Activated naive CD4-positive, alpha-beta T cell treated with anti-CD3 and anti-CD28 coated beads, Interleukin-2, amount 50 U/mL, for 72 hours (primary cell): Measurements from ENCODE around the gene GCLC. TPM values are rescaled to one million over a fixed set of nuclear protein-coding genes. Genes with fewer than 3 reads are reported as not detected.

Source experiments
- ATAC-seq, 2 donors: fragments of 150-1000 bp; cut with Tn5 transposase; 2 replicates each; pipeline ENCODE4 v1.10.0; 2021; ENCODE audit warnings: mild to moderate bottlenecking in 2 of 2, moderate library complexity in 2 of 2
- DNase-seq, 2 donors: peaks; one replicate each; pipeline ENCODE4 v3.0.0; 2021 to 2022; ENCODE audit warnings: low spot score in 2 of 2
- H3K27ac Mint-ChIP-seq, 2 donors: one replicate each; pipeline ENCODE4 v1.8.0; 2022; ENCODE audit warnings: mild to moderate bottlenecking in 2 of 2, mixed read lengths in 2 of 2
- H3K36me3 Mint-ChIP-seq, 2 donors: one replicate each; pipeline ENCODE4 v1.8.0; 2022; ENCODE audit warnings: mixed read lengths in 2 of 2
- H3K9me3 Mint-ChIP-seq, 2 donors: one replicate each; pipeline ENCODE4 v1.8.0; 2022; ENCODE audit warnings: mixed read lengths in 2 of 2
- total RNA-seq, 2 donors: library from RNA; stranded (reverse); gene quantifications; one replicate each; pipeline ENCODE4 v1.2.3, GENCODE V29; 2022

The GCLC gene
- total RNA-seq, 2 donors from 2014 or later: 13.5 to 14.5 TPM

DNA sequence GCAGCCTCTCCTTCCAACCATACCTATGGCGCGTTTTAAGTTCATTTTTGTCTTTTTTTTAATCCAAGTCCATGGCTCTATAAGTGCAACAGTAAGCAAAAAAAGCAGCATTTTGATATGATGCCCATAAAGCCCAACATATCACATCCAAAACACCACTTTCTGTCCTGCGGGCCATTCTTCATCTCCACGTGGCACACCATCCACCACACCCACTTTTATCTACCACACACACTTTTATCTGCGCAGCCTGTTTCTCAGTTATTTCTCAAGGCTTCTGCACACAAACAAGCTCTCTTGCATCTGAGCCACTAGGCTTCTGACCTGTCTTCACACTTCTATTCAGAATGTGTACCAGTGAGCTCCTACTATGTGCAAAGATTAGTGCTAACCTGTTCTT, 5.3 kb downstream of the GCLC start:
- DNase-seq: no peak
- H3K36me3 Mint-ChIP-seq: peaks cover 8 to 9% of the 10 kb centered on the region in 2 donors
- H3K9me3 Mint-ChIP-seq: no peaks in the 10 kb centered on the region
- H3K27ac Mint-ChIP-seq: no peak overlapping the region
- ATAC-seq: no peak

DNA sequence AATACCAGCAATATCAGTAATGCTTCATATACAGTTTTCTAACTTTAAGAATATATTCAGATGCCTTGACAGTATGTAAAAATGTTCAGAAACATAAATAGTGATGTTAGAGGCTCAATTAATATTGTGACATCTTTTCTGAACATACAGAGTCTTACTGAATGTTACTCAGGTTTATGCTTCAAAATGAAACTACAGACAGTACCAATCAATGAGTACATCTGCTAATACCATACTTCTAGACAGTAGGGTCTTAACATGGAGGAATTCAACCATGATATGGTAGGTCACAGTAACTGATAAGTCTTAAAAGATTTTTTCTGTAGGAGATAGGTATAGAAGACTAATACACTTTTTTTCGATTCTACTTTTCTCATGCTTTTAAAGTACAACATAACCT, 8.3 kb downstream of the GCLC start:
- no peak for DNase-seq
- no peak for ATAC-seq
- Mint-ChIP-seq H3K27ac (no peak overlapping the region), H3K9me3 (no peaks in the 10 kb centered on the region), H3K36me3 (peaks cover 0 to 5% of the 10 kb centered on the region in 2 donors)

DNA sequence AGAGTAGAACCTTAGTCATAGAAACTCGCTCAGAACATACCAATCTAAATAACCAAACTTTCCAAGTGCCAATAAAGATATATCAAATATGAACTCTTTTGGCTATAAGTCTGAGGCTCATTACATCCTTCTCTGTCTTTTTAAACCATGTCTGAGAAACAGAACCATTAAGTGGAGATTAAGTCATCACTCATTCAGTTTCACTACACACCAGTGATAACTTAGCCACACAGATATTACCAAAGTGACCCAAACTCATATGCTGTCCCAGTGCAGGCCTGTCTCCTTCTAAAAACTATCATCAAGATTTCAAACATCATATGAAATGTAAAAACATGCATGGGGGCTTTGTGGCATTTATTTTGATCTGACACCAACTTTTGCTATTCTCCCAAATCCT, 12.0 kb downstream of the GCLC start:
- ATAC-seq: no peak
- peak overlapping the region in 1 of 2 donors; percentile 29 for H3K27ac Mint-ChIP-seq
- no peaks in the 10 kb centered on the region for H3K9me3 Mint-ChIP-seq
- peaks cover 0 to 5% of the 10 kb centered on the region in 2 donors for H3K36me3 Mint-ChIP-seq
- no peak for DNase-seq

DNA sequence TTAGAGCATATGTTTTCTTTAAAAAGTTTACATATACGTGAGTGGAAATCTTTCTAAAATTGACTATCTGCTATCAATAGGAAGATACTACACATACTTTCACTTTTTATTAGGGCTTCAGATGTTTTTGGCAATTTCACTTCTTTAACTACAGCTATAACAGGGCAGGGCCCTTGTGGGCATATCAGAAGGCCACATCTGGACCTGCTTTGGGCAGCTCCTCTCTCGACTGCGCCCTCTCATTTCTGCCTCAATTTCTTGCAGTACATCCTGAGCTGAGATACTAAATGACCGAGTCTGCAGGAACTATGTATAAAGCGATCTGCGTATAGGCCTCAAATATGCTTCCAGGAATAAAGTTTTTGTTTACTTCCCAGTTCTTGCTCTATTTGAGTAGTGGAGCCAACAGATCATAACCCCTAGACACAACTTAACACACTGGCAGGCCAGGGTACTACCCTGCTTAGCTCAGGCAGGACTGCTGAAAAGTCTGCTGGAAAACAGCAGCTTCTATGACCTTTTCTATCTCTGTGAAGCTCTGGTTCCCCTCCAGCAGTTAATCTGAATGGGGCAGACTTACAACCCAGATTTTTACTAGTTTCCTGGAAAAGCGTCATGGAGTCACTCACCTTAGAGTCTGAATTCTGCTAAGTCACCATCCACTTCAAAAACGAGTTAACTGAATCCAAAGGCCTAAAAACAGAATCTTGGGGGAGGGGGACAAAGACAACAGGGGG, 12.7 kb downstream of the GCLC start:
- ATAC-seq (no peak), DNase-seq (no peak)
- Mint-ChIP-seq H3K27ac (peak overlapping the region in 1 of 2 donors; percentile 29), H3K9me3 (no peaks in the 10 kb centered on the region), H3K36me3 (peaks cover 0 to 5% of the 10 kb centered on the region in 2 donors)

DNA sequence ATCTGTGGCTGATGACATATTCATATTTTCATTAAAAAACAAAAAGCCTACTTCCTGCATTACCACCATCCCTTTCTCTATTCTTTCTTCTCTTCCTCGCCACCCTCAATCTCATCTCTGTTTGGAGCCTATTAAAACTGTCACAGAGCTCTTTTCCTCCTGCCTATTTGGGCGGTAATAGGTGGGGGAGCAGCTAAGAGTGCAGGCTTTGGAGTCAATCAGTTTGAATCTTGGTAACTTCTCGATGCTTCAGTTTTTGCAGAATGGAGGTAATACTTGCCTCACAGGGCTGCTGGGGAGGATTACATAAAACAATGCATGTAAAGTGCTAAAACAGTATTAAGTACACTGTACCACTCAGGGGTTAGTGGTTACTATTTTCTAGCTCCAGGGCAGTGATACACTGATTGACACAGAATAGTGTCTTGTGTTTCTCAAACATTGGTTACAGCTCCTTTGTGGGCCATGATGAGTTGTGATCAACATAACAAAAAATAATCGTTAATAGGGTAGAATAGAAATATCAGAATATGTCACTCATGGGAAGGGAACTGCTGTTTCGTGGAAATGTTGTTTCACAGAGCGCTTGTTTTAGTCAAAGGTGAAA, 14.0 kb downstream of the GCLC start:
- no peak overlapping the region for H3K27ac Mint-ChIP-seq
- ATAC-seq (no peak), DNase-seq (no peak)
- H3K9me3 Mint-ChIP-seq: no peaks in the 10 kb centered on the region
- H3K36me3 Mint-ChIP-seq: peaks cover 0 to 5% of the 10 kb centered on the region in 2 donors

DNA sequence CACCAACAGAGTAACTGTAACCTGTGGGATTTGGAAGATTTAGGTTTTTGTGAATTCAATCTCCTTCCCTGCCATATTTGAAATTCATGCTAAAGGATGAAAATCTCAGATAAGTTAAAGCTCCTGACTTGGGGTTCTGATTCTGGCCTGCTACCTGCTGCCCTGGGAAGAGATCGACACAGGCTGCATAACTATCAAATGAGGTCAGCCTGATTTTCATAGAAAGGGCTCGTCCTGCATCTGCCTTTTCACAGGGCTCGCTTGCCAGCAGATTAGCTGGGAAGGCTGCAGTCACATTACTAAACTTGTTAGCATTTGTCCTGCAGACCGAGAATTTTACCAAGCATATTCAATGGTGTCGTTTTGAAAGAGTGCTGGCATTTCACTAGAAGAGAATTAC, 14.6 kb downstream of the GCLC start:
- no peak for DNase-seq

DNA sequence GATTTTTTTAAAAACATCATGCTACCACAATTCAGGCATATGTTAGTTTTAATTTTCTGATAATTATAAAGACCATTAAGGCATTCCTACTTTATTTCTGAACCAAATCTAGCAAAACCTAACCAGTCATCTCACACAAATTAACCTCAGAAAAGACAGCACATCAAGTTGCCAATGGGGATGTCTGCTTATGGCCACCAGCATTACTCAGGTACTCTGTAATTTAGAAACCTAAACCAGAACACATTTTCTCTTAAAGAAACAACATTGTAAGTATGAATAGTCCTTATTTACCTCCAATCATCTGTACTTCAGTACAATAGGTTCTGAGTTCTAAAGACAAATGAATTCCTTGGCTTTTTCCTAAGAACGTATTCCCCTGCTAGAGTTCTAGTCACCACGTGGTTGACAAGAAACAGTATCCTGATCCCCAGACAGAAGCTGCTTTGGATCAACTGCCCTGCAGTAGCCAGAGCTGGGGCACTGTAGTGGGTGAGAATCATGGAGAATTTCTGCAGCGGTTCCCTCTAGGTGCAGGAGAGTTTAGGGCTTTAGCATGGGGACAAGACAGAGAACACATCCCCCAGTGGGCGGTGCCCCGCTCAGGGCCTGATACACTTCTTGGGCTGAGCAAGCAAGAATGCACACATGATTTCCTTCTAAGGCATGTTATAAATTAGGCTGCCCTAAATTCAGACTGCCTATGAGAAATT, 15.4 kb downstream of the GCLC start:
- H3K27ac Mint-ChIP-seq: no peak overlapping the region
- ATAC-seq (peak in 1 of 2 donors; percentile 75), DNase-seq (no peak)
- H3K9me3 Mint-ChIP-seq: no peaks in the 10 kb centered on the region
- H3K36me3 Mint-ChIP-seq: peaks cover 0 to 5% of the 10 kb centered on the region in 2 donors

More for the DNA sequence above, 14.6 kb downstream of the GCLC start:
- no peaks in the 10 kb centered on the region for H3K9me3 Mint-ChIP-seq
- H3K27ac Mint-ChIP-seq: no peak overlapping the region
- H3K36me3 Mint-ChIP-seq: peaks cover 0 to 5% of the 10 kb centered on the region in 2 donors
- ATAC-seq: no peak

DNA sequence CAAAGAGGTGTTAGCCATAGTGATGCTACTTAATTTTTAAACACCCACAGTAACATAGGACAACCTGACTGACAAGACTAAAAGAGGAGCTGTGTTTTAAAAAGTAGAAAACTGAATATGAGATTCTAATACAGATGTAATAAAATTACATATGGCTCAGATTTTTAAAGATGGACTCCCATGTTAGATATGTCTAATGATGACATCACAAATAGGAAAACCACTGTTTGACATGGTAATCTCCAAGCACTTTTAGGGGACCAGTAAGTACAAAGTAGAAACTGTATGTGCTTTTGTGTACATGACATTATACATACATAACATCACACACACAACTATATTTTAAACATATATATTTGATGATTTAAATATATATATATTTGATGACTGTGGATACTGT, 16.8 kb downstream of the GCLC start:
- ATAC-seq: no peak
- Mint-ChIP-seq H3K27ac (no peak overlapping the region), H3K9me3 (no peaks in the 10 kb centered on the region), H3K36me3 (no peaks in the 10 kb centered on the region)
- no peak for DNase-seq

DNA sequence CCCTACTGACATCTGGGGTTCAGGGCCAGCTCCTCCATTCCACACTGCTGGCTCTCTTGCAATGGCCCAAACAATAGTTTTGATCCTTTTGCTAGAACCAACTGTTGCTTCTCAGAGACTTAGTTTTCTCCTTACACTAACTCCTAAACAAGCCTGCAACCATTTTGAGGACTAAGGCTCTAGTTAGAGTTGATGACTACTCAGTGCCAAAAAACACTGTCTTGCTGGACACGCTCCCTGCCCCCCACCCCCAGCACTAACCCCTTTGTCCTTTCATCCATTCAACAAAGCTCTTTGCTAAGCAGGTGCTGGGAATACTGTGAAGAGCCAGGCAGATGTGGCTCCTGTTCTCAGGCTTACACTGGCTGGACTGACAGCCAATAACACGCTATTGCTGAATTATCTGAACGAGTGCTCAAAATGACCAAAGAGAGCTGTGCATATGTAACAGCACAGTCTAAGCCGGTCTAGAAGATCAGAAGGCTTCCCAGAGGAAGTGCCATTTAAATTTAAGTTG, 17.6 kb downstream of the GCLC start:
- Mint-ChIP-seq H3K9me3 (no peaks in the 10 kb centered on the region), H3K27ac (no peak overlapping the region), H3K36me3 (no peaks in the 10 kb centered on the region)
- DNase-seq: no peak
- ATAC-seq: no peak

DNA sequence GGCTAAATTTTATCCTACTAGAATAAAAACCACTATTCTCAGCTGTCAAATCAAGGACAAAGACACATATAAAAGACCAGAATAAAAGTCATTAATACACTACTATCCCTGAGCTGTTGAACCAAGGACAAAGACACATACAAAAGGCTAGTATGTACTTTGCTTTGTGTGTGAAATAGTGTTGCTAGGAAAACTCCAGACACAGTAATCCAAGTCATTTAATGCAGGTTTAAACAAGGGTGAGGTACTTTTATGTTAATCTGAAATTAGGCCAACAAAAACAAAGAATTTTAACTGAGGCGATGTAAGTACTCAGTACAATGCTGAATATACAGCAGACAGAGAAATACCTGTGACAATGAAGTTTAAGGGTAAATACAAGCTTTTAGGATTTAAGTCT, 18.9 kb downstream of the GCLC start:
- Mint-ChIP-seq H3K27ac (no peak overlapping the region), H3K36me3 (no peaks in the 10 kb centered on the region), H3K9me3 (no peaks in the 10 kb centered on the region)
- no peak for ATAC-seq
- DNase-seq: no peak

DNA sequence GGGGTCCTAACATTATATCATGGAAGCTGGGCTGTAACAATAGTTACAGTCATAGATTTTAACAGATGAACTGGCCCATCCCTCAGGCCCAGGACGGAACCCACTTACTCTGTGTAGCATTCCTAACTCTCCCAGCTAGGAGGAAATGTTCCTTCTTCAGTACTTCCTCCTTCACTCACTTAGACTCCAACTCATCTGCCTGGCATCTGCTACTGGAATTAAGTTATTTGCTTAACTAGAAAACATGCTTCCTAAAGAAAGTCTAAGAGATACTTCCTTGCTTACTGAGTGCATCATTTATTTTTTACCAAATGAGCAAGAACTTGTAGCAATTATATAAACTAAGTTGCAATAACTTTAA, 20.5 kb downstream of the GCLC start:
- Mint-ChIP-seq H3K9me3 (no peaks in the 10 kb centered on the region), H3K36me3 (peaks cover 0 to 6% of the 10 kb centered on the region in 2 donors), H3K27ac (no peak overlapping the region)
- ATAC-seq (no peak), DNase-seq (no peak)

DNA sequence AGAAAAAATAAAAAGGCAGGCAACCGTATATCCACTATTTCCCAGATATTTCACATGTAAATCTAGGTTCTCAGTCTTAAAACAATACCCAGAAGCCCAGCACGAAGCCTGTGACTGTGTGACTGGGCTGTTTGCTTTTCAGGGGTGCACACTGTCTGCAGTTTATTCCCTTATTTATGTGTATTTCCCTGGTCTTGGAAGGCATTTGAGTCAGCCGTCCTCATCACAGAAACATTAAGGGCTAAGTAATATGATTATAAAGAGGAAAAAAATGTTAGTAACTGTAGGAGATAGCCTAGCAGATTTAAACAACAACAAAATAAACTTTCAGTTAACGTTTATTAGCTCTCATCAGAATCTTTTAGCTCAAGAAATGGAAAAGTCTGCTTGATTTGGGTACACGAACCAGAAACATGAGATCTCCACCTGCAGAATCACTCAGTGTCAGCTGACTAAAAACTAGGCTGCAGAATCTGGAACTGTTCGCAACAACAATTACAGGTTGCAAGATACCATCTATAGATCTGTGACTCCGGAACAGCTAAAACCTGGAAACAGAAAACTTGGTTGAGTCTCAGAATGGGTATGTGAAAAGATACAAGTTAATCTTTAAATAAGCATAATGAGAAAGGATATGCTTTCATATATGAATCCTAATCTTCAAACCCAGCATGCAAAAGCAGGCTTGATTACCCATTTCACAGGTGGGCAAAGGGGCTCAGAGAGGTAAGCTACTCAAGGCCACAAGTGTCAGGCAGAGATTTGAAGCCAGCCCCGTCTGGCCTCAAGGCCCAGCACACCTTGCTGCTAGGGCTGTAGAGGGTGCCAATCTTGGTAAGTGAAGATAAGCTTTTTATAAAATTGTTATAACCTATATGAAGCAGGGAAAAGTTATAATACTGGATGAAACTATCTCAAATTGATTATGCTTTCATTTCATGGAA, 21.1 kb downstream of the GCLC start:
- ATAC-seq: no peak
- peaks cover 0 to 6% of the 10 kb centered on the region in 2 donors for H3K36me3 Mint-ChIP-seq
- no peaks in the 10 kb centered on the region for H3K9me3 Mint-ChIP-seq
- no peak for DNase-seq
- no peak overlapping the region for H3K27ac Mint-ChIP-seq

DNA sequence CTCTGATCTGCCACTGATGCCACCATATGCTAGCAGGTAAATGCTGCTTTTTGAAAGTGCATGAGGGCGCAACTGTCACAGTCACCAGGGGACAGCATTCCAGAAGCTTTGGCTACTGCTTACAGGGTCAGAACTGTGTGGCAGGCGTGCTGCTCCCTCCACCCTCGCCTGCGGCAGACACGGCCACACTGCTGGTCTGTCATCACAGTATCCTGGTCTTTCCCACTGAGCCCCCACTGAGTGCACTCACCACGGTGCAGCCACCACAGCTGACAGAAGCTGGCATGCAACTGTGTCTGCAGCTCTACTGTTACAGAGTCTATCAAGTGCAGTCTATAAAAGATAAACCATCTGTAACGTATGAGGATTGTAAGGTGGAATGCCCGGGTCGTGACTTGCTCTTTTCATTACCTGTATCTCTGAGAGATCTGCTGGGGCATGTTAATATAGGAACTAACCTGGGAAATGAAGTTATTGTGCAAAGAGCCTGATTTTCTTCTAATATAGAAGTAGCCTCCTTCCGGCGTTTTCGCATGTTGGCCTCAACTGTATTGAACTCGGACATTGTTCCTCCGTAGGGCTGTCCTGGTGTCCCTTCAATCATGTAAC, 24.5 kb downstream of the GCLC start:
- H3K36me3 Mint-ChIP-seq: peaks cover 0 to 11% of the 10 kb centered on the region in 2 donors
- no peak overlapping the region for H3K27ac Mint-ChIP-seq
- no peak for DNase-seq
- no peak for ATAC-seq
- no peaks in the 10 kb centered on the region for H3K9me3 Mint-ChIP-seq

DNA sequence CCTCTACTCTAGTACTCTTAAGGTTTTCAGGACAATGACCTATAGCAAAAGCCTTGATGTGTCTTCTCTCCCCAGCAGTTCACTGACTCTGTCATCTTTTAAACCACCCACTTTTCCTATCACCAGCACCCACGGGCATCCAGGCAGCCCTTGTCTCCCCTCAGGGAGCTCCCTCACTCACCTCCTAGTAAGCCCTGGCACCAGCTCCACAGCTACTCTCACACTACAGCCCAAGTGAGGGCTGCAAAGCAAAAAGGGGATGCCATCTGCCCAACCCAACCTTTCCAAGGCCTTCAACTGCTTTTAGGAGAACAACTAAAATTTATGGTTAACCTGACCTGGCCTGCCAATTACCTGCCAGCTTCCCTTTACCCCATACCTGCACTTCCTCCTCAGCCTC, 26.0 kb downstream of the GCLC start:
- ATAC-seq (no peak), DNase-seq (no peak)
- H3K36me3 Mint-ChIP-seq: peaks cover 0 to 11% of the 10 kb centered on the region in 2 donors
- H3K27ac Mint-ChIP-seq: peak overlapping the region in 1 of 2 donors; percentile 65
- H3K9me3 Mint-ChIP-seq: no peaks in the 10 kb centered on the region

DNA sequence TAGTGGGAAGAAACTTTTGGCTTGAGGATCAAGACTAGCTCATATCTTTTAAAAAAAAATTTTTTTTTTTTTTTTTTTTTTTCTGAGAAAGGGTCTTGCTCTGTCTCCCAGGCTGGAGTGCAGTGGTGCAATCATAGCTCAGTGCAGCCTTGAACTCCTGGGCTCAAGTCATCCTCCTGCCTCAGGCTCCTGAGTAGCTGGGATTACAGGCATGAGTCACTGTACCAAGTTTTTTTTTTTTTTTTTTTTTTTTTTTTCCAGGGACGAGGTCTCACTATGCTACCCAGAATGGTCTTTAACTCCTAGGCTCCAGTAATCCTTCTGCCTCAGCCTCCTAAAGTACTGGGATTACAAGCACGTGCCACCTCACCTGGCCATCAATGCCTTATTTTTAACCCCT, 27.9 kb downstream of the GCLC start:
- no peak overlapping the region for H3K27ac Mint-ChIP-seq
- no peaks in the 10 kb centered on the region for H3K9me3 Mint-ChIP-seq
- no peak for ATAC-seq

DNA sequence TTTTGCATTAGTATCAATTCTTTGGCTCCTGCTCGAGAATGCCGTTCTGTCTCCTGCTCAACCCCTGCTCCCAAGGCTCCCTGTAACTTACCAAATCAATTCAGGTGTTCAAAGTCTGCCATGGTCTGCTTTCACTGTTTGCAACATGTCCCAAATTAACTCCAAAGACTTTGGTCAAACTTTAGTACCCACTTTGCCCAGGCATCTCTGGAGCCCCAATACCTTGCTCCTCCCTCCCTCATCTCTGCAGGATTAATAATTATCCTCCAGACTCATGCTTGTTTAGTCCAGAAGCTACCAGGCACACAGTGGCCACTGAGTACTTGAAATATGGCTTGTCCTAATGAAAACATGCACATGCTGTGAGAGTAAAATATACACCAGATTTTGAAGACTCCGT, 30.2 kb downstream of the GCLC start:
- peaks cover 0 to 5% of the 10 kb centered on the region in 2 donors for H3K36me3 Mint-ChIP-seq
- H3K9me3 Mint-ChIP-seq: no peaks in the 10 kb centered on the region
- no peak for ATAC-seq
- no peak for DNase-seq
- H3K27ac Mint-ChIP-seq: no peak overlapping the region

More for the DNA sequence above, 27.9 kb downstream of the GCLC start:
- no peak for DNase-seq
- H3K36me3 Mint-ChIP-seq: peaks cover 0 to 11% of the 10 kb centered on the region in 2 donors
